NAMALWA (cell line): Measurements from ENCODE around the gene LSM12.
"Not testable (repeated sequence)": the region's sequence is repeated elsewhere in the genome, so short reads cannot be mapped to it uniquely, and the experiment has no call there.

Experiments used
- DNase-seq: peaks from one replicate; pipeline ENCODE4 v3.0.0-alpha.2; 2015; ENCODE audit warnings: low spot score

The LSM12 gene

GRCh38 chr17:44076716-44077594 lies 10.5 kb upstream of the LSM12 start:
- DNase-seq, result no peak

GRCh38 chr17:44075598-44076293 lies 9.3 kb upstream of the LSM12 start:
- no peak for DNase-seq

- DNase-seq, result no peak
These were observed 8.4 kb upstream of the LSM12 start for GRCh38 chr17:44074911-44075285.

DNA sequence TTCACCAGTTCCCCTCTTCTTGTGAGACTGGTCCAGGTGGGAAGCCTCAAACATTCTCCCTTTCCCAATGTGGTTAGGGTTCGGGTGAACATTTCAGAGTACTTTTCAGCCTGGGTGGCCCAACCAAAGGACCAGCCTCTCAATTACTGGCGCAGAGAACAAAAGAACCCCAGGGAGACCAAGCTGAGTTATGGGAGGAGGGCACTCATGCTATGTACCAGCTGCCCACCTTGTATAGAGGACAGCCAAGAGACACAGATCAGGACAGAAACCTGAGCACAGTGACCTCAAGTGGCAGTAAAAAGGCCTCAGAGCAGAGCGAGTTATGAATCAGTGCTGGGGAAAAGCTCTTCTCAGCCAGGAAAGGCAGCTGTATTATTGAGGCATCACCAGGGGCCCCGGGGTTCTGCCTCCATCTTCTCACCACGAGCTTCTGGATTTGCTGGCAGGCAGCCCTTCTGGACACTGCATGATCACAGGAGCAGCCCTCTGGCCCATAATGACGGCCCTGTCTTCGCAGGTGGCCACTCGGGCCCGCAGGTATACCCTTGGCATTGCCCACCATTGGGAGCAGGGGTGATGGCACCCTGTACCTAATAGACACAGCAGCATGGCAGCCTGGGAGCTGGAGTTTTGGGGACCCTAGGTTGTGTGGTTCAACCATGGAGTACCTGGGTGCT lies 7.9 kb upstream of the LSM12 start:
- DNase-seq, result no peak

- no peak for DNase-seq
These were observed 5.3 kb upstream of the LSM12 start for GRCh38 chr17:44071772-44072171.

DNA sequence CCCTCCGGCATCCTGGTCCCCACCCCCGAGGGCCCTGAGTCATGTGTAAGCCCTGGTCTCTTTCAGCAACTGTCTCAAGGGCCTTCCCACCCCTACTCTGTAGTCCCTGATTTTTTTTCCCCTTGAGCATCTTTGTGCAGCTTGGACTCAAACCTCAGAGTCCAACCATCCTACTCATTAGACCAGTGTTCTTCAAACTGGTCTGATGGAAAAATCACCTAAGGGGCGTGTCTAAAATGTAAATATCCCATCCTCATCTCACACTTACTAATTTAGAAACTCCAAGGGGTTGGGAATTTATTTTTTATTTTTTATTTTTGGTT lies 4.7 kb upstream of the LSM12 start:
- no peak for DNase-seq

DNA sequence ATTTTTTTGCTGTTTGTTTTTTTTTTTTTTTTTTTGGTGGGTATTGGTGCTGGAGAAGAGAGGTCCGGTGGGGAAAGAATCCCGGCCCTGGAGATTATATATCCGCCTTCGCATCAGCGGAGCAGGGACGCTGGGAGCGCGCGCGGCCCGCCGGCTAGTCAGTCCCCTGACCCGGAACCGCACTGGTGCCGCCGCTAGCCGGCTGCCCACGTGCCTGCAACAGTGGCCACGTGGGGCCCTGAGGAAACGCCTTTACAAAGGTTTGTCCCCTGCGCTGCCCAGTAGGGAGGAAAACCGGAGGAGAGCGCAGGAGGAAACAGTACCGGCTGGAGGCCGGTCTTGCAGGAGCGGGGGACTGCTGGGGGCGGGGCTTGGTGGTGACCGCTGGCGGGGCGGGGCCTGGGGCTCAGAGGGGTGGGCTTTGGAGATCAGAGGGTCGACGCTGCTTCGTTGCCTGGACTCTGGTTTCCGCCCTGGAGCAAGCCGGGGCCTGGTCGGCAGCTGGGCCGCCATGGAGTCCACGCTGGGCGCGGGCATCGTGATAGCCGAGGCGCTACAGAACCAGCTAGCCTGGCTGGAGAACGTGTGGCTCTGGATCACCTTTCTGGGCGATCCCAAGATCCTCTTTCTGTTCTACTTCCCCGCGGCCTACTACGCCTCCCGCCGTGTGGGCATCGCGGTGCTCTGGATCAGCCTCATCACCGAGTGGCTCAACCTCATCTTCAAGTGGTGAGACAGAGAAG lies 4.2 kb upstream of the LSM12 start, which contains the start of gene G6PC3:
G6PC3 (plus strand) TSS at position 281 of the 743 bp plus-strand sequence; CDS start at position 512, 231 bp downstream.
- peak; percentile 90 for DNase-seq

DNA sequence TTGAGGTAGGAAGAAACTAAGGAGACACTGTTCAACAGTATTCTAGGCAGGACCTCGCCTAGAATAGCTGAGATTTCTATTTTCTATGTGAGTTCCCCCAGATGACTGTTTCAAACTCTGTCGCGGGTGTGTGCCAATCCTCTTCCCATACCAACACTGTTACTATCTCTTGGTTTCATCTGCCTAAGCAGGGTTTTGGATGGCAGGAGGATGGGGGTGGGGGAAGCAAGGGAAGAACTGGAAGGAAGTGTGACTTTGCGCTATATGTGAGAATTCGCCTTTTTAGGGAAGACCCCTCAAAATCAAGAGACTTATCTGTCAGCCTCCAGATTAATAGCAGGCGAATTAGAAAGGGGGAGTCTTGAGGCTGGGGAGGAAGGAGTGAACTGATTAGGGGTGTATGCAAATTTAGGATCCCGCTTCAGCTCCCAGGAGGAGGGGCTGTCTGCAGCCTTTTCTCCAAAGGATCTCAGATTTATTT lies 3.5 kb upstream of the LSM12 start:
- DNase-seq, result peak; percentile 63

DNA sequence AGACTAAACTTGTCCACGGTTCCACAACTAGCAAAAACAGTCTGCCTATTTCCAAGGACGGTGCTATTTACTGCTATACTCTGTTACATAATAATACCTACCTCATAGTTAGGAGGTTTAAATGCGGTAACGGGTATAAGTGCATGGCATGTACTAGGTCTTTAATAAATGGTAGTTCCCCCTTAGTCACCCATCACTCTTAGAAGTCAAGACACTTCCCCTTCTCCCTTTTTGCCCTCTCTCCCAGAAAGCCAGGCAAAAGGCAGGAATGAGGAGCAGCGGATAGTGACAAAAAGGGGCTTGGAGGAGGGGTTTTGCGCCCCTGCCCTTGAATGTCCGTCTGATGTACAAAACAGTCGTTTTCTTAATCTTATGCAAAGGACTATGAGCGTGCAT lies 1.1 kb upstream of the LSM12 start:
- no peak for DNase-seq

DNA sequence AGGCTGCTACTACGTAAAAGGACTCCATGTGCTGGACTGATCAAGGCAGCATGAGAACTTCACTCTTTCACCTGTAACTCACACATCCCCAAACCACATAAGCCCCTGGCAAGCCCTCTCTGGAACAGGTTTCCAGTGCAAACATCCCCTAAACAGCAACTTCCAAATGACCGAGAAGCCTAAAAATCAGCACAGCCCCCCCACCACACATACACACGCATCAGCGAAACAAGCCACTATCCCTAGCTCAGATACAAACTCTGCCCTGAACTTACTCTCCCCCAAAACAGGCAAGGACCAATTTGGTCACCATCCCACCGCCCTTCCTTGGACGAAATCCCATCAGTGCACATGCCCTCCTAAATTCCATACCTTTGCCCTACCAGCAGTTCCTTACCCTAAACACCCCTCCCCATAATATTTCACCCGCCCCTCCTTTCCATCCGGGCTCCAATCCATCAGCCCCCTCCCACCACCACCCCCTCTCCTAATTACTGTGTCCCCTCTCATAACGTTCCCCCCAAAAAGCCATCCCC lies 735 bp downstream of the LSM12 start:
- DNase-seq, result peak; percentile 60

GRCh38 chr17:44063704-44064639 lies 2.5 kb downstream of the LSM12 start:
- no peak for DNase-seq

GRCh38 chr17:44062871-44063270 lies 3.6 kb downstream of the LSM12 start:
- DNase-seq, result no peak

GRCh38 chr17:44061446-44061845 lies 5.0 kb downstream of the LSM12 start:
- no peak for DNase-seq

- no peak for DNase-seq
These were observed 7.2 kb downstream of the LSM12 start for GRCh38 chr17:44059101-44059892.

GRCh38 chr17:44053125-44053872 lies 13.2 kb downstream of the LSM12 start:
- DNase-seq, result no peak

GRCh38 chr17:44049294-44050060 lies 17.0 kb downstream of the LSM12 start:
- no peak for DNase-seq

DNA sequence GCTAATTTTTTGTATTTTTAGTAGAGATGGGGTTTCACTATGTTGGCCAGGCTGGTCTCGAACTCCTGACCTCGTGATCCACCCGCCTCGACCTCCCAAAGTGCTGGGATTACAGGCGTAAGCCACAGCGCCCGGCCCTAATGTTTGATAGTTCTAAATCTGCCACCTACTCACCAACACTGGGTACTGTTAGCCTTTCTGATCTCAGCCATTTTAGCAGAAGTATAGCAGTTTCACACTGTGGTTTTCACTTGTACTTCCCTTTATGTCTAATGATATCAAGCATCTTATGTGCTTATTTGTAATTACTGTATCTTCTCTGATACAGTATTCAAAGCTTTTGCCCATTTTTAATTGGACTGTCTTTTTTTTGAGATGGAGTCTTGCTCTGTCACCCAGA lies 19.6 kb downstream of the LSM12 start:
- not testable (repeated sequence) for DNase-seq

- no peak for DNase-seq
These were observed 21.0 kb downstream of the LSM12 start for GRCh38 chr17:44045486-44045885.
